Endothelial cell of umbilical vein (primary cell): ENCODE results near the gene PHF12. TPM values are rescaled to one million over a fixed set of nuclear protein-coding genes. Genes with fewer than 3 reads are reported as not detected.

Experiments used
- BruUV-seq: library from RNA; stranded (reverse); fragments of 400-500 nt; replicated peaks from 2 replicates; lab custom pipeline; 2021; lab: Mats Ljungman, UMichigan
- CTCF ChIA-PET: fragments of 300-600, 350-600 bp; sonication (Branson Sonifier 250); formaldehyde crosslinking; loops from one replicate; lab custom pipeline; 2021; ENCODE audit warnings: antibody characterized with exemption, inconsistent platforms; lab: Charles Lee
- POLR2A ChIA-PET: fragments of 300-600, 350-600 bp; sonication (Branson Sonifier 250); formaldehyde crosslinking; loops from one replicate; lab custom pipeline; 2021; ENCODE audit warnings: antibody characterized with exemption, inconsistent platforms; lab: Charles Lee
- DNase-seq: peaks from one replicate; pipeline ENCODE4 v3.0.0-alpha.2; 2011; ENCODE audit warnings: low read depth, low spot score
- FAIRE-seq: peaks from 2 replicates; lab custom pipeline; 2011; peaks lifted over from hg19 to GRCh38; lab: Jason Lieb, UNC
- H2AFZ ChIP-seq: 2 replicates; pipeline ENCODE4 v1.6.0; 2012; ENCODE audit warnings: low read depth, low read length, control low read depth, inconsistent platforms
- H3K27ac ChIP-seq: 2 replicates; pipeline ENCODE4 v1.5.1; 2011; ENCODE audit warnings: low read depth, mild to moderate bottlenecking, control low read depth, low read length, moderate library complexity; ENCODE audit not compliant: insufficient read depth
- H3K27me3 ChIP-seq, 2 experiments: 2 replicates each; pipeline versions ENCODE4 v1.6.0 to v1.6.1; 2011; ENCODE audit warnings: low read length in 2 of 2, mixed read lengths in 1 of 2; ENCODE audit not compliant: control insufficient read depth in 2 of 2, insufficient read depth in 2 of 2
- H3K36me3 ChIP-seq, 2 experiments: 2 replicates in 1 of 2; 3 replicates in 1 of 2; pipeline ENCODE4 v1.5.1; 2011; ENCODE audit warnings: low read length in 2 of 2, mild to moderate bottlenecking in 1 of 2, moderate library complexity in 1 of 2; ENCODE audit not compliant: control insufficient read depth in 2 of 2, insufficient read depth in 2 of 2; ENCODE audit errors: extremely low read depth in 1 of 2
- H3K4me1 ChIP-seq: 3 replicates; pipeline ENCODE4 v1.5.1; 2011; ENCODE audit warnings: mild to moderate bottlenecking, low read length; ENCODE audit not compliant: control insufficient read depth, insufficient read depth; ENCODE audit errors: extremely low read depth
- H3K4me2 ChIP-seq: 2 replicates; pipeline ENCODE4 v1.6.1; 2011; ENCODE audit warnings: low read length, control low read depth, mixed read lengths; ENCODE audit not compliant: insufficient read depth
- H3K4me3 ChIP-seq, 3 experiments: fragments of 200-600 bp in 1 of 3; sonication (generic), shearing (Covaris generic) in 1 of 3; replicated peaks in 1 of 3; 2 replicates each; pipeline ENCODE4 v1.5.1; 2011 to 2016; ENCODE audit warnings: control low read depth in 3 of 3, low read length in 3 of 3, mild to moderate bottlenecking in 2 of 3, inconsistent platforms in 1 of 3, low read depth in 1 of 3, moderate library complexity in 1 of 3; ENCODE audit not compliant: insufficient read depth in 1 of 3
- H3K79me2 ChIP-seq: 2 replicates; pipeline ENCODE4 v1.6.0; 2012; ENCODE audit warnings: low read length, inconsistent platforms; ENCODE audit not compliant: control insufficient read depth, insufficient read depth
- H3K9ac ChIP-seq: replicated peaks from 2 replicates; pipeline ENCODE3; 2011; ENCODE audit warnings: low read length, control low read depth; ENCODE audit not compliant: insufficient read depth; ENCODE audit errors: extremely low read depth
- H3K9me1 ChIP-seq: replicated peaks from 3 replicates; pipeline ENCODE4 v1.6.0; 2011; ENCODE audit warnings: mild to moderate bottlenecking, low read length; ENCODE audit not compliant: control insufficient read depth, insufficient read depth; ENCODE audit errors: extremely low read depth
- H3K9me3 ChIP-seq: replicated peaks from 2 replicates; pipeline ENCODE4 v1.5.1; 2012; ENCODE audit warnings: low read length, inconsistent platforms; ENCODE audit not compliant: control insufficient read depth, insufficient read depth
- H4K20me1 ChIP-seq: replicated peaks from 2 replicates; pipeline ENCODE3; 2011; ENCODE audit warnings: mild to moderate bottlenecking, low read length; ENCODE audit not compliant: control insufficient read depth, insufficient read depth; ENCODE audit errors: extremely low read depth
- FOS ChIP-seq: IDR thresholded peaks from 2 replicates; pipeline ENCODE4 v1.6.1; 2011; ENCODE audit warnings: mild to moderate bottlenecking, low read length, moderate library complexity, borderline replicate concordance; ENCODE audit not compliant: insufficient read depth
- GATA2 ChIP-seq: IDR thresholded peaks from 2 replicates; pipeline ENCODE4 v1.7.0; 2011; ENCODE audit warnings: low read depth, mild to moderate bottlenecking, moderate library complexity, mixed read lengths, low read length; ENCODE audit not compliant: insufficient read length, insufficient read depth
- JUN ChIP-seq: IDR thresholded peaks from 2 replicates; pipeline ENCODE4 v1.6.1; 2011; ENCODE audit warnings: borderline replicate concordance, low read depth; ENCODE audit not compliant: insufficient read length, insufficient read depth
- POLR2A ChIP-seq: IDR thresholded peaks from 2 replicates; pipeline ENCODE4 v1.6.1; 2012; ENCODE audit warnings: low read depth, mild to moderate bottlenecking, control low read depth, low read length
- POLR2AphosphoS5 ChIP-seq: IDR thresholded peaks from 2 replicates; pipeline ENCODE4 v1.6.1; 2012; ENCODE audit warnings: low read depth, mild to moderate bottlenecking, control low read depth, low read length, moderate library complexity; ENCODE audit not compliant: insufficient read depth
- dilution Hi-C: fragments of 300-500 bp; cut with MboI; formaldehyde crosslinking; loops from one replicate; pipeline ENCODE4 v1.15.0; 2019; ENCODE audit warnings: low sequenced_read_pairs; ENCODE audit not compliant: extremely low pct_ligation_motif_present
- intact Hi-C: fragments of 100-400 bp; cut with micrococcal nuclease; formaldehyde crosslinking; loops from one replicate; pipeline ENCODE4 v1.10.0; 2022
- polyA plus RNA-seq, 4 experiments: library from polyadenylated mRNA; depleted of rRNA in 3 of 4; stranded (reverse) in 3 of 4; unstranded in 1 of 4; fragments of >200 nt; gene quantifications; 2 replicates each; pipeline versions ENCODE4 v1.2.1 to v1.2.3, GENCODE V29; 2011 to 2012; ENCODE audit warnings: missing spikeins in 1 of 4
- total RNA-seq: library from RNA; stranded (reverse); gene quantifications from 2 replicates; pipeline ENCODE4 v1.2.3, GENCODE V29; 2021
- TF ChIP-seq, protein P1 (sequence below): IDR thresholded peaks from 2 replicates; pipeline ENCODE4 v1.6.1; 2011; ENCODE audit not compliant: insufficient read depth, insufficient read length
- TF ChIP-seq, protein P2 (sequence below), 2 donors: IDR thresholded peaks; 1 replicate in 1 of 2; 2 replicates in 1 of 2; pipeline ENCODE4 v1.5.1; 2011; ENCODE audit warnings: low read length in 2 of 2, mild to moderate bottlenecking in 2 of 2, moderate library complexity in 2 of 2, control low read depth in 1 of 2, inconsistent platforms in 1 of 2, low read depth in 1 of 2; ENCODE audit not compliant: insufficient read depth in 1 of 2; ENCODE audit errors: extremely low read depth in 1 of 2

PHF12 gene
- total and polyA plus RNA-seq, 2 donors (not counting 3 experiments of a cell fraction or from before 2014, with no cell fraction given), result 26.6 to 44.2 TPM

DNA sequence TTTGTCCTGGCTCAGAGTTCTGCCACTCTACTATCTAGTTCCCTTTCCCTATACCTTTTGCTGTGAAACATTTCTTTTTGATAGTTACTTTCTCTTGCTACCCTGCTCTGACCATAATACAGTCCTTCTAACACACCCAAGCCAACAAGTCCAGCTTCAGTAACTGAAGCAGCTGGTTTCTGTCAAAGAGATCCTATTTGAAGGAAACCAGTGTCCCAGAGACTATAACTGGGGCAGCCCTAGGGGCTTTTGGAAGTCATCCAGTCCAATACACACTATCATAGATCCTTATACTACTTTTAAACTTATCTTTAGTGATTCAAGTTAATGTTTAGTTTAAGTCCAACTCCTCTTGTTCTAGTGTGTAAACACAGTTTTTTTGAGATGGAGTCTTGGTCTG lies 31.1 kb downstream of the PHF12 start:
- no TSS peak for BruUV-seq
- FAIRE-seq, result no peak
- dilution Hi-C loops (no loop called here), intact Hi-C loops (no loop called here)
- ChIA-PET CTCF (interaction anchor here (5.1 kb wide), 1 partner anchor 156 kb away, joined by 58 read pairs; no protein-coding TSS in a partner anchor), POLR2A (no interaction called here)
- no peak for DNase-seq
- Histone ChIP-seq H4K20me1 (no peaks in the 10 kb centered on the region), H3K4me1 (peaks cover 3% of the 10 kb centered on the region), H3K9me3 (no peaks in the 10 kb centered on the region), H3K36me3 (peaks cover 24 to 40% of the 10 kb centered on the region in 2 experiments), H3K9ac (no peak overlapping the region), H3K27ac (no peak overlapping the region), H3K4me3 (no peak overlapping the region), H3K27me3 (no peaks in the 10 kb centered on the region), H3K4me2 (no peak overlapping the region), H3K9me1 (no peaks in the 10 kb centered on the region), H3K79me2 (peaks cover 9% of the 10 kb centered on the region), H2AFZ (no peak overlapping the region)
- TF ChIP-seq FOS (no peak), JUN (no peak), POLR2A (no peak)
- TF ChIP-seq, protein P1, sequence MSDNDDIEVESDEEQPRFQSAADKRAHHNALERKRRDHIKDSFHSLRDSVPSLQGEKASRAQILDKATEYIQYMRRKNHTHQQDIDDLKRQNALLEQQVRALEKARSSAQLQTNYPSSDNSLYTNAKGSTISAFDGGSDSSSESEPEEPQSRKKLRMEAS, result no peak
- TF ChIP-seq, protein P2, sequence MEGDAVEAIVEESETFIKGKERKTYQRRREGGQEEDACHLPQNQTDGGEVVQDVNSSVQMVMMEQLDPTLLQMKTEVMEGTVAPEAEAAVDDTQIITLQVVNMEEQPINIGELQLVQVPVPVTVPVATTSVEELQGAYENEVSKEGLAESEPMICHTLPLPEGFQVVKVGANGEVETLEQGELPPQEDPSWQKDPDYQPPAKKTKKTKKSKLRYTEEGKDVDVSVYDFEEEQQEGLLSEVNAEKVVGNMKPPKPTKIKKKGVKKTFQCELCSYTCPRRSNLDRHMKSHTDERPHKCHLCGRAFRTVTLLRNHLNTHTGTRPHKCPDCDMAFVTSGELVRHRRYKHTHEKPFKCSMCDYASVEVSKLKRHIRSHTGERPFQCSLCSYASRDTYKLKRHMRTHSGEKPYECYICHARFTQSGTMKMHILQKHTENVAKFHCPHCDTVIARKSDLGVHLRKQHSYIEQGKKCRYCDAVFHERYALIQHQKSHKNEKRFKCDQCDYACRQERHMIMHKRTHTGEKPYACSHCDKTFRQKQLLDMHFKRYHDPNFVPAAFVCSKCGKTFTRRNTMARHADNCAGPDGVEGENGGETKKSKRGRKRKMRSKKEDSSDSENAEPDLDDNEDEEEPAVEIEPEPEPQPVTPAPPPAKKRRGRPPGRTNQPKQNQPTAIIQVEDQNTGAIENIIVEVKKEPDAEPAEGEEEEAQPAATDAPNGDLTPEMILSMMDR (IDR thresholded peaks at IDR 0.05; ENCODE audit: extremely low read depth in 1 of 2, insufficient read depth in 1 of 2, low read depth in 1 of 2, low read length in 2 of 2), result no peak

DNA sequence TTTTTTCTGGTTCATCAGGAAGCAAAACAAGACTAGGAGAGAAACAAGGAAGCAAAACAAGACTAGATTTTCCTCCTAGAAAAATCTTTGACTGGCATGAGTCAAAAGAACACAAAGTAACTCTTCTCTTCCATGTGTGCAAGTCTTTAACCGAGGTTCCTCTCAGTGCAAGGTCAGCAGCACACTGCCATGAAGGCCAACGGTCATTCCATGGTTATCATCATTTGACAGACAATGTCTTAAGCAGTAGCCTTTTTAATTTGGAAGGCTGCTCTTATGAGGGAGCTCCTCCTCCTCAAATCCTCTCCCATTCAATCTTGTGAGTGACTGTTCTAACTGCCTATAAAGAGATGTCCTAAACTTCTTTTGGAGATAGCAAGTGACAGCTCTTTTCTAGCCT lies 33.0 kb downstream of the PHF12 start:
- Histone ChIP-seq H4K20me1 (no peaks in the 10 kb centered on the region), H3K36me3 (peaks cover 26 to 43% of the 10 kb centered on the region in 2 experiments), H3K9ac (no peak overlapping the region), H3K9me3 (no peaks in the 10 kb centered on the region), H2AFZ (no peak overlapping the region), H3K79me2 (no peaks in the 10 kb centered on the region), H3K4me2 (no peak overlapping the region), H3K4me1 (no peaks in the 10 kb centered on the region), H3K27ac (no peak overlapping the region), H3K4me3 (no peak overlapping the region), H3K27me3 (no peaks in the 10 kb centered on the region), H3K9me1 (no peaks in the 10 kb centered on the region)
- no TSS peak for BruUV-seq
- dilution Hi-C loops, result no loop called here
- CTCF ChIA-PET, result interaction anchor here (0.7 to 5.1 kb wide), 6 partner anchors 9 to 191 kb away, joined by 3 to 58 read pairs (median 4); partner anchors contain the start of gene TLCD1
- intact Hi-C loops, result no loop called here
- POLR2A ChIA-PET, result no interaction called here
- TF ChIP-seq, protein P2 (IDR thresholded peaks at IDR 0.05; ENCODE audit: extremely low read depth in 1 of 2, insufficient read depth in 1 of 2, low read depth in 1 of 2, low read length in 2 of 2), result no peak
- no peak for TF ChIP-seq FOS
- TF ChIP-seq POLR2A, result no peak
- TF ChIP-seq POLR2AphosphoS5, result no peak
- TF ChIP-seq, protein P1, result no peak
- no peak for TF ChIP-seq GATA2
- DNase-seq, result no peak
- FAIRE-seq, result no peak
